Renal cortex interstitium (tissue), 11 donors: ENCODE measurements around the gene NPAS1. TPM values are rescaled to one million over a fixed set of nuclear protein-coding genes. Genes with fewer than 3 reads are reported as not detected.
"Not testable (repeated sequence)": the region's sequence is repeated elsewhere in the genome, so short reads cannot be mapped to it uniquely, and the experiment has no call there.

Experiments
- DNase-seq, 11 donors: peaks; one replicate each; pipeline ENCODE4 v3.0.0-alpha.2; 2013; ENCODE audit warnings: low read depth in 9 of 11, low spot score in 4 of 11; ENCODE audit errors: extremely low read depth in 1 of 11
- polyA plus RNA-seq, 3 donors: library from polyadenylated mRNA; unstranded; fragments of 120-200 nt; gene quantifications; one replicate each; pipeline ENCODE4 v1.2.1, GENCODE V29; 2013; ENCODE audit not compliant: insufficient read length in 3 of 3

NPAS1 gene
- polyA plus RNA-seq, 3 donors: 1.4 to 2.4 (median 2.0) TPM

DNA sequence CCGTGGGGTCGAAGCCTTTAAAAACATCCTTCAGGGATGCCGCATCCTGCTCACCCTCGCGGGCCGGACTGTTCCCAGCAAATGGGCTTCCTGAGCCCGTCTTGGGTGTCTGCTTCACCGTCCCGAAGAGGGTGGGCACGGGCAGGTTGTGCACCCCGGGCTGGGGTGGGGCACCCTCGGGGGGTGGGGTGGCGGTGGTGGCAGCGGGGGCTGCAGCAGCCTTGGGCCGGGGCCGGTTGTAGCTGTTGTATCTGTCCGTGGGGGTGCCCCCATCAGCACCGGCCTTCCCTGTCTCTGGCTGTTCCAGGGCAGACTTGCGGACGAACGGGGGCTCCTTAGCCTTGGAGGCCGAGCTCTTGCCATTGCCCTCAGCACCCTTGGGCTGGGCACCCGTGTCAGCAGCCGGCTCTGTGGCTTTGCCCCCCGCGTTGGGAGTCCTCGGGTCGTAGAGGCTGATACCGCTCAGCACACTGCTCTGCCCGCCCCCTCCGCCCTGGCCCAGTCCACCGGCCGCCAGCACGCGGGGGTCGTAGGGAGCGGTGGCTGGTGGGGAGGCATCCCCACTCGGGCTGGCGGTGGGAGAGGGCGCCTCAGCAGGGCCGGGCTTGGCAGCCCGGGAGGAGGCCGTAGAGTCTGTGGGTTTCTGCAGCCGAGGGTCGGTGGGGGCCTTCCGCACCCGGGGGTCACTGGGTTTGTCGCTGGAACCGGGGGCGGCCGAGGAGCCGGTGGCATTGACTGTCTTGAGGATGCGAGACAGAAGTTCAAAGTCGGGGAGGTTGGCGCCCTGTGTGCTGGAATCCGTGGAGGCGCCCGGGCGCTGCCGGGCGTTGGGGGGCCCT is 47.0 kb downstream of the NPAS1 start:
- DNase-seq: no peak

DNA sequence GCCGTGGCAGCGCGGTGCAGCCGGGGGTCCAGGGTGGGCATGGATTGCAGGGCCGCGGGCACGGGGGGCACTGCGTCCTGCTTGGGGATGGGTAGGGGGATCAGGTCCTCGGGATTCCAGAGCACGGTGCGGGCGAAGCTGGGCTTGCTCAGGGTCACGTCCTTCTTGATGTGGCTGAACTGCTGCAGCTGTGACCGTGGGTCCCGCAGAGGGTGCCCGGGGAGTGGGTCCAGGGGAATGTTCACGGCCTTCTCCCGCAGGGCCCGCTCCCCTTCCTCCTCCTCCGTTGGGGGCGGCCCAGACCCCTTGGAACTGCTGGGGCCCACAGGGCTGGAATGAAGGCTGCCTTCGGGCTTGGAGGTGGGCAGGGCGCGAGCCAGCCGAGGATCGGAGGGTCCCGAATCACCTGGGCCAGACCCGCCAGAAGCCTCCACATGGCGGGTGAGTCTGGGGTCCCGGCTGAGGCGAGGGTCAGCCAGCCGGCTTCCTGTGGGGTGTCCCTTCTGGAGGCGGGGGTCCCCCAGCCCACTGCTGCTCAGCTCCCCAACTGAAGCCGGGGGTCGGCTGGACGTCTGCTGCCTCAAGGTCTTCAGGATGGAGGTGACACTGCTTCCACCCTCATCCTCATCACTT is 47.7 kb downstream of the NPAS1 start:
- no peak for DNase-seq

DNA sequence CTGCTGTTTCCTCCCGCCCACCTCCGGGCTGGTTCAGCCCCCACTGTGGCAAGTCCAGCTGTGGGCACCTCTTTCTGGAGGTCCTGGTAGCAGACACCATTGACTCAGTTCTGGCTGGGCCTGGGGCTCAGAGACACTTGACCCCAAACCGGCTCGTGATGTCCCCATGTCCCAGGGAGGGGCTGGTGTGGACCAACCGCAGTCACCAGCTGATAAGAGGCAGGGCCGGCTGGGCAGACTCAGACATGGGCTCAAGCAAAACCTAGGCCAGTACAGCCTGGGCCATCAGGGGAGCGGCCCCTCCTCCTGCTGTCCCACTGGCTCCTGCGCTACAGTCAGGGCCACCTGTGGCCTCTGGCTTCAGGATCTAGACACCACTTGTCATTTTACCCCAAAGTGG is 48.6 kb downstream of the NPAS1 start:
- no peak for DNase-seq

DNA sequence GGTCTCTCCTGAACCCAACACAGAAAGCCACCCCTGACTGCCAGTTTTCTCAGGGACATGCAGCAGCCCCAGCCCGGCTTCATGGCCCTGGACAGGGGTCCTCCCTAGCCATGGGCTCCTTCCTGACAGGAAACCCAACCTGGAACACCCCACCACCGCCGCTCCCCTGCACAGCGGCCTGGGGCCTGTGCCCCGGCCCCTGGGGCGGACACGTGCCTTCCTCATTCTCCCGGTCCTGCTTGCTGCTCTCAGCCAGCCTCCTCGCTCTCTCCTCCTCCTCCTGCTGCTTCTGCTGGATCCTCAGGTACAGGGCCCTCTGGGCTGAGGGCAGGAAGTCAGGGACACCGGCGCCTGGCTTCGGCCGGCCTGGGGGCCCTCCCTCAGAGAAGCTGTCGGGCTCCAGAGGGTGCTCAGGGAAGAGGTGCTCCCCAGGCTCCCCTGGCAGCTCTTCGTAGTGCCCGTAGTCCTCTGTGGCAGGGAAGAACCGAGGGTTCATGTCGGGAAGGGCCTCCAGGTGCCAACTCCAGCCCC is 49.3 kb downstream of the NPAS1 start:
- no peak for DNase-seq

DNA sequence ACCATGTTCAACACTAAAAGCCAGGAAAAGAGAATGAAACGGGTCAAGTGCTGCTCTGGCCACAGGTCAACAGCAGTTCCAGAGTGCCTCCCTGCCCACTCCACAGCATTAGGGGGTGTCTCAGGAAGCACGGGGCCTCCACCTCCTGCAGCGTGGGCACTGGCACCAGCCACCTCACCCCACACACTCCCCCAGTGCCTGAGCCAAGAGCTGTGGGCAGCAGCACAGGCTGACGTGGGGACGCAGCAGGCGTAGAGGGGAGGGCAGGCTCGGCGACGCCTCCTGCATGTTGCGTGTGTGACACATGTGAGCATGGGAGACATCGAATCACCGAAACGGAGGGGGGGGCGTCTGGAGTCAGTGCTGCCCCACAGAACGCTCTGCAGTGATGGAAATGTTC is 50.2 kb downstream of the NPAS1 start:
- no peak for DNase-seq

DNA sequence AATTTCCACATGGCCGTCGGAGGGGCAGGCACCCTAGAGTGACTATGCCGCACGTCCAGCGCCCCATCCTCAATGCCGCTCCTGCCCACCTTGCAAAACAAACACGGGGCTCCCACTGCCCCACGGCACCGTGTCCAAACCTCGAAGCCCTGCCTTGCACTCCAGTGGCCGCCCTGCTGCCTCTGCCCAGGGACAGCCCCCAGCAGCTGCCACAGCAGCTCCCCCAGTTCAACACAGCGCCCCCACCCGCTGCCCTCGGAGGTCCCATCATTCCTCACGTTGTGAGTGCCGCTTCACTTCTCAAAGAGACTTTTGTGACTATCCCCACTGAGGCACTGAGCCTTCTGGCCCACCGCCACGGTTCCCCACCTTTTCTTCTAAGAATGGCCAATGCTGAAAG is 51.1 kb downstream of the NPAS1 start:
- DNase-seq: no peak

DNA sequence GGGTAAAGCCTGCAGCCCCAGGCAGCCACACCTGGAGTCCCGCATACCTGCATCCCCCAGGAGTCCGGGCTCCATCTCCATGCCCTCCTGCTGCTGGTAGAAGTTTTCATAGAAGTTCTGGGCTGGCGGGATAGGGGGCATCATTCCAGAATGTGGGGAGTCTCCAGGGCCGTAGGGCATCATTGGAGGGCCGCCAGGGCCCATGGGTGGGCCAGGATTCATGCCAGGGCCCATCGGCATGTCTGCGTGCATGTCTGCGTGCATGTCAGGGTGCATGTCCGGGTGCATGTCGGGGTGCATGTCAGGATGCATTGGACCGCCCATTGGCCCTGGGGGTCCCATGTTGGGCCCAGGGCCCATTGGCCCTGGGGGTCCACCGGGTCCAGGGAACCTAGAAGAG is 52.1 kb downstream of the NPAS1 start:
- DNase-seq: no peak

DNA sequence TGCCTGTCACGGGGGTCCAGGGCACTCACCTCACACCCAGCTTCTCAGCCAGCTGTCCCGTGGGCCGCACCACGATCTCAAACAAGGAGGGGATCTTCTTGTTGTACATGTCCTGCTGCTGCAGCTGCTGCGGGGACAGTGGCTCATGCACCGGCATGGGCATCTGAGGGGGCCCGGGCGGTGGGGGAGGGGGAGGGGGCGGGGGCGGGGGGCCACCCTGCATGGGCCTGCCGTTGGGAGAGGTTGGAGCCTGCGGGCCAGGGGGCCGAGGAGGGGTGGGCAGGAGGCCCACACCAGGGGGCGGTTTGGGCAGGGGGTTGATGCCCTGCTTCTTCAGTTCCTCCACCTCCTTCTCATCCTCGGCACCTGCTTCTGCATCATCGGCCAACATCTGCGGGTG is 52.7 kb downstream of the NPAS1 start:
- no peak for DNase-seq

DNA sequence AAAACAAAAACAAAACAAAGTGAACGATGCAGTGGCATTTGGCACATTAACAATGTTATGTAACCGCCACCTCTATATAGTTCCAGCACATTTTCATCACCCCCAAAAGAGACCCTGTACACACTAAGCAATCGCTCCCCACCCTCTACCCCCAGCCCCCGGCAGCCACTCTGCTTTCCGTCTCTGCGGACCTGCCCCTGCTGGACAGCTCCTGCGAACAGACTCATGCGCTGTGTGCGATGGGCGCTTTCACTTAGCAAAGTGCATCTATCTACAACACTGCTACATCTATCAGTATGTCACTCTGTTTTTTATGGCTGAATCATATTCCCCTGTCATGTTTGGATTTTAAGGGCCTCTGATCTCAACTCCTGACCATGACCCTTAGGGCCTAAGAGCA is 53.9 kb downstream of the NPAS1 start:
- no peak for DNase-seq

DNA sequence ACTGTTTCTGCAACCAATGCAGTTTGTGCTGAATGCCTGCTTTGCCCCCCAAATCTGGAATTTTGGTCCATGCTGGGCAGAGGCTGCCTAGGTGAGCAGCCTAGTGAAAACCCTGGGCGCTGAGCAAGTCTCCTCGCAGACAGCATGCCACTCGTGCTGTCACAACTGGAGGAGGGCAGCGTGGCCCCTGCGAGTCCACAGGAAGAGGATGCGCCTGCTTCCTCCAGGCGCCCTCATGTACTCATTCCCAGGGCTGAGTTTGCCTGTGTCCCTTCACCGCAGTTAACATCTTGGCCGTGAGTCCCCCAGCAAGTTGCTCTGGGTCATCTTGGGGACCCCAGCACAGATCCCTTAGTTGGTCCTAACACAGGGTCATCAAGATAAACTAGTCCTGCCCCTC is 55.0 kb downstream of the NPAS1 start:
- no peak for DNase-seq

DNA sequence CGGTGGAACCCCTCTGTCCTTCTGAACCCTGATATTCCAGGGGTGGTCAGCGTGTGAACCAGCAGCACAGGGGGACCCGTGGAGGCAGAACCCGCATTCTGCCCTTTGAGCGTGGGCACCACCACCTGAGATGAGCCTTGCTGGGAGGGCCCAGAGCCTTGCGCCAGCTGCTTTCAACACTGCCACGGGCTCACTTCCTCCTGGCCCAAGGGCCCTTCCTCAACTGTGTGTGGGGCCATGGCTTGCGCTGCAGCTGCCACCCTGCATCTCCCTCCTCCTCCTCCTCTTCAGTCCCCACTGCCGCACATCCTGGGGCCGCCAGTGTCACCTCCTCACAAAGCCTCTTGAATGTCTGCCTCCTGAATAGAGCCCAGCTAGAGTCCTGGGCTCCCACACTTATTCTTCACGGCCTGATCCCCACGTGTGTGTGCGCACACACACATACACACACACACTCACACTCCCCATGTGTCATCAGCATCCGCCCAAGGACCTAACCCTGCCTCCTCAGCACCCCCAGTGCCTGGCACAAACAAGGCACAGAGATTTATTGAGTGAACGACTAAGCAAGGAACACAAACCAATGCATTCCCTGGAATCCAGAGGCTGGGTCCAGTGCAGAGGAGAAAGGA is 55.7 kb downstream of the NPAS1 start:
- DNase-seq: no peak

DNA sequence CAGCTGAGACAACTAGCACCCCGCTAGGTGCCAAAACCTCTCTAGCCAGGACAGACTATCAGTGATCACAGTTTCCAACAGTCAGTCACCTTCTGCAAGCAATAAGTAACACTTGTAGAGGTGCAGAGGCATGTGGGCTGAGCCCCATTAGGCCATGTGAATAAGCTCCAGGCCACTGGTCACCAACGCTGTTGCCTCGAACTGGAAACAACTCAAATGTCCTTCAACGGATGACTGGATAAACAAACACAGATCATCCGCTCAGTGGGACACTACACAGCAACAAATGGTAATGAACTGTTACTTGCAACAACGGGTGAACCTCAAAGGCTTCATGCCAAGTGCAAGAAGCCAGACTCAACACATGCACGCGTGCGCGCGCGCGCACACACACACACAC is 56.3 kb downstream of the NPAS1 start:
- peak in 10 of 11 donors; percentile 33 to 79 (median 55) for DNase-seq

DNA sequence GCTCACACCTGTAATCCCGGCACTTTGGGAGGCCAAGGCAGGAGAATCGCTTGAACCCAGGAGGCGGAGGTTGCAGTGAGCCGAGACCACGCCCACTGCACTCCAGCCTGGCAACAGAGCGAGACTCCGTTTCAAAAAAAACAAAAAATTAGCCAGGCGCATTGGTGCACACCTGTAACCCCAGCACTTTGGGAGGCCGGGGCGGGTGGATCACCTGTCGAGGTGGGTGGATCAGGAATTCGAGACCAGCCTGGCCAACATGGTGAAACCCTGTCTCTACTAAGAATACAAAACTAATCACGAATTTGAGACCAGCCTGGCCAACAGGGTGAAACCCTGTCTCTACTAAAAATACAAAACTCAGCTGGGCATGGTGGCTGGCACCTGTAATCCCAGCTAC is 58.7 kb downstream of the NPAS1 start:
- not testable (repeated sequence) for DNase-seq

DNA sequence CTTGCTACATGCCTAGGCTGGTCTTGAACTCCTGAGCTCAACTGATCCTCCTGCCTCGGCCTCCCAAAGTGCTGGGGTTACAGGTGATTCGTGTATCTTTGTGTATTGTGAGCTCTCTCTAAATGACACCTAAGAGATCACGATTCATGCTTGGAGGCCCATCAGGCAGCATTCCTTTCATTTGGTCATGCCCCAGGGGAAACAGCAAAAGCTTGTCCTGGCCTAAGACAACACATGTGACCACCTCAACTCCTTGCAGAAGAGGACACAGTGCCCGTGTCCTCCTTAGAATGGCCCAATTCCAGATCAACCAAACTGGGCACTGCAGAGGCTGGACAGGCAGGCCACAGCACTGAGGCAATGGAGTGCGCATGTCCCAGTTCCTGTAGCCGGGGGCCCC is 61.5 kb downstream of the NPAS1 start:
- no peak for DNase-seq

DNA sequence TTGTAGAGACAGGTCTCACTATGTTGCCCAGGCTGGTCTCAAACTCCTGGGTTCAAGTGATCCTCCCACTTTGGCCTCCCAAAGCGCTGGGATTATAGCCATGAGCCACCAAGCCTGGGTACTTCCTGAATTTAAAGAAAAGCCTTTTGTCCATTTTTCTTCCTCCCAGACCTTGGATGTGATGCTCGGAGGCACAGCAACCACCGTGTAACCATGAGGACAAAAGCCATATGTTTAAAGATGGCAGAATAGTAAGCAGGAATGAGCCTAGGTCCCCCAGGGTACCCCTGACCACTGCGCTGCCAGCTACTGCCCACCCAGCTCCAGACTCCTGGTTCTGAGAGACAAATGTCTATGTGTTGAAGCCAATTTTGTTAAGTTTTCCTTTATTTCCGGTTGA is 62.9 kb downstream of the NPAS1 start:
- DNase-seq: no peak

DNA sequence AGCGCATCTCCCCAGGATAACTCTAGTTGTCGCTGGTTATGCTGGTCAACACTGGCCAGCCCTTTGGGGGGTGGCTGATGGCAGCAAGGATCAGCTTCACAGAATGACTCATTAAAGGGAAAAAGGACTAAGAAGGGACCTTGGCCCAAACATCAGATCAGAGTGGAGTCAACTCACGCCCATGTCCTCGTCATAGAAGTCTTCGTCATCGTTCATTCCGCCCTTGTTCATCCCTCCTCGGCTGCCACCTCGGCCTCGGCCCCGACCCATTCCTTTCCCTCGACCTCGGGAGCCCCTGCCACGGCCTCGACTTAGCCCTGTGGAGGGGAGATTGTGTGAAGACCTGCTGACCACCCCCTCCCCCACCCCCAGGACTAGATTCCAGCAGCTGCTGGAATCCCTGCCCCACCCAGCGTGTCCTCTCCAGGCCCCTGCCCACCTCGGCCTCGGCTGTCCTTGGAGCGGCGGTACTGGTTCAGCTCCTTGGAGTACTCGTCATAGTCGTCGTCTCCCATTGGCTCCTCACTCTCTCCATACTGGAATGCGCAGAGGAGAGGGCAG is 65.3 kb downstream of the NPAS1 start:
- no peak for DNase-seq

DNA sequence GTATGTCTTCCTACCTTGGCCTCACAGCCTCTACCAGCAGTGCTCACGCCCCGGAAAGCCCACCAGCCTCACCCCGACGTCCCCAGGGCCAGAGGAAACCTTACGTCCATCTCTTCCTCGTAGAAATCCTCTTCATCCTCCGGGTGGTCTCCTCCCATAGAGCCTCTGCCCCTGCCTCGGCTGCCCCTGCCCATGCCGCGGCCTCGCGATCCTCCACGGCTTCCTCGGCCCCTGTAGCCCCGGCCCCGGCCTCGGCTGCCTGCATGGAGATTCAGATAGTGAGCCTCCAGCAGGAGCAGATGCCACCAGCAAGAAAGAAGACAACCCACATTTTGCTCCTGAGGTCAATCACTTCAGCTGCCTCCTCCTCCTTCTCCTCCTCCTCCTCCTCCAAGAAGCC is 66.6 kb downstream of the NPAS1 start:
- DNase-seq: no peak

DNA sequence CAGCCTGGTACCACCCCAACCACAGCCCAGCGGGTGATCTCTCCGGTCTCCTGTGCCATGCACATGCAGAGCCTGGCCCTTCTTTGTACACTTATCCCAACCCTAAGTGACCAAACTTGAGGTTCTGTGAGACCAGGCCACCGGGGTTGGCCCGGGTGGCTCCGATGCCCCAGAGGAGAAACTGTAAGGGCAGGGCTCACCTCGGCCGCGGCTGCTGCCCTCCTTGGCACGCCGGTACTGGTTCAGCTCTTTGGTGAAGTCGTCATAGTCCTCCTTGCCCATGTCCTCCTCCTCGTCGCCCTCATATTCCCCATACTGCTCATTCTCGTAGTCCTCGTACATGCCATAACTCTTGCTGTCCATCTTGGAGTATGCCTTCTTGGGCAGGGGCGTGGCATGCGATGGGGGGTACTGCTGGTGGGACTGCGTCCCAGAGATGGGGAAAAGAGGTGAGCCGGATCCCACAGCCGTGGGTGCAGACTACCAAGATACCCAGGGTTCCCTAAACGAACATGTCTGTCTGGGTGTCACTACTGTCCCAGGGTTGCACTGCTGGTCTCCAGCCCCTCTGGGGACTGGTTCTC is 70.2 kb downstream of the NPAS1 start:
- no peak for DNase-seq

DNA sequence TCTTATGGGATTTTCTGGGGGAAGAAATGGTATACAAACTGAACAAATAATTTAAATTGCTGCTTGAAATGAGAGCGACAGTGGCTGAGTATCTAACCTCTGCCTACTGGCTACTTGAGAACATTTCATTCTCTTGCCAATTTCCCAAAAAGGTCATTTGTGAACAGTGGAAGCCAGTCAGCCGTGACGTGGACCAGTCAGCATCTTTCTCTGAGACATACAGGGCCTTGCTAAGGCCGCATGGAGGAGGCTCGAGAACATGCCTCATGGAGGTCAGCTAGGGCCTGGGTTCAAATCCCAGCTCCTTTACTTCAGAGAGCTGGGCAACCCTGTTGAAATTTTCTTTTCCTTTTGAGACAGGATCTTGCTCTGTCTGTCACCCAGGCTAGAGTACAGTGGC is 73.6 kb downstream of the NPAS1 start:
- DNase-seq: no peak

DNA sequence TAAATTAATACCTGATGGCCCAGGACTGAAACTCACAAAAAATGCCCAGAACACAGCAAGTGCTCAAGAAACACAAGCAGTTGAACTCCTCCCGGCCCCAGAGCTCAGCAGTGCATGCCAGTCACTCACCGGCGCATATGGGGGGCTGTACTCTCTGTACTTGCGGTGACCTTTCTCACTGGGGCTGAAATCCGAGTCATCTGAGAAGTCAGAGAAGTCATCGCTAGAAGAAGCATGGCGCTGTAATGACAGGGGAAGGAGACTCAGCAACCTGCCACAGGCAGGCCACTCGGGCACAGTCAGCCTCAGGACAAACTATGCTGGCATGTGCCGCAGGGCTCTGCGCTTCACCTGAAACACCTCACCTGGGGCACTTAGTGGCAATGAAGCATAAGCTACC is 74.2 kb downstream of the NPAS1 start:
- no peak for DNase-seq
